HFF-Myc (cell line): Measurements from ENCODE around the gene TM2D3.

ENCODE experiments used
- DNase-seq: peaks from one replicate; pipeline ENCODE4 v3.0.0-alpha.2; 2011; ENCODE audit warnings: low read depth; ENCODE audit errors: extremely low read depth
- H3K4me3 ChIP-seq: replicated peaks from 2 replicates; pipeline ENCODE4 v1.5.1; 2011; ENCODE audit warnings: low read depth, mild to moderate bottlenecking, control low read depth, low read length
- TF ChIP-seq, protein P1 (sequence below): IDR thresholded peaks from 2 replicates; pipeline ENCODE4 v1.5.1; 2012; ENCODE audit warnings: mild to moderate bottlenecking, low read depth, low read length, control low read depth; ENCODE audit errors: missing control alignments

Gene TM2D3

DNA sequence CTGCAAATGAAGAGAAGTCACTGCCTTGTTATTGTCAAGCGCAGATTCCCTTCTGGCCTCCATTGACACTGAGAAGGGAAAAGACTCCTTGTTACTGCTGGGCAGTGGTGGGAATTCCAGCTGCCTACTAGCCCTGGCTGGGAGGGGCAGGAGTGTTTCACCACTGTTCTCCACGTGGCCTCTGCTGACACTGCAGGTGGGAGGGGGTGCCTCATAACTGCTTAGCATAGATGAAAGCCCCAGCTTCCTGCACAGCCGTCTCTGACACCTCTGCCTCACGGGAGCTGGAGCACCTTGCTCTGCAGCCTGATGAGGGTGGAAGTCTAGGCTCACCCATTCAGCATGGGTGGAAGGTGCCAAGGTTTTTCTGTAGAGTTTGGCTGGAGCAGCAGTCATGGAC lies 52.1 kb downstream of the TM2D3 start:
- no peak for DNase-seq
- no peak overlapping the region for H3K4me3 ChIP-seq
- TF ChIP-seq, protein P1, sequence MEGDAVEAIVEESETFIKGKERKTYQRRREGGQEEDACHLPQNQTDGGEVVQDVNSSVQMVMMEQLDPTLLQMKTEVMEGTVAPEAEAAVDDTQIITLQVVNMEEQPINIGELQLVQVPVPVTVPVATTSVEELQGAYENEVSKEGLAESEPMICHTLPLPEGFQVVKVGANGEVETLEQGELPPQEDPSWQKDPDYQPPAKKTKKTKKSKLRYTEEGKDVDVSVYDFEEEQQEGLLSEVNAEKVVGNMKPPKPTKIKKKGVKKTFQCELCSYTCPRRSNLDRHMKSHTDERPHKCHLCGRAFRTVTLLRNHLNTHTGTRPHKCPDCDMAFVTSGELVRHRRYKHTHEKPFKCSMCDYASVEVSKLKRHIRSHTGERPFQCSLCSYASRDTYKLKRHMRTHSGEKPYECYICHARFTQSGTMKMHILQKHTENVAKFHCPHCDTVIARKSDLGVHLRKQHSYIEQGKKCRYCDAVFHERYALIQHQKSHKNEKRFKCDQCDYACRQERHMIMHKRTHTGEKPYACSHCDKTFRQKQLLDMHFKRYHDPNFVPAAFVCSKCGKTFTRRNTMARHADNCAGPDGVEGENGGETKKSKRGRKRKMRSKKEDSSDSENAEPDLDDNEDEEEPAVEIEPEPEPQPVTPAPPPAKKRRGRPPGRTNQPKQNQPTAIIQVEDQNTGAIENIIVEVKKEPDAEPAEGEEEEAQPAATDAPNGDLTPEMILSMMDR, result no peak

DNA sequence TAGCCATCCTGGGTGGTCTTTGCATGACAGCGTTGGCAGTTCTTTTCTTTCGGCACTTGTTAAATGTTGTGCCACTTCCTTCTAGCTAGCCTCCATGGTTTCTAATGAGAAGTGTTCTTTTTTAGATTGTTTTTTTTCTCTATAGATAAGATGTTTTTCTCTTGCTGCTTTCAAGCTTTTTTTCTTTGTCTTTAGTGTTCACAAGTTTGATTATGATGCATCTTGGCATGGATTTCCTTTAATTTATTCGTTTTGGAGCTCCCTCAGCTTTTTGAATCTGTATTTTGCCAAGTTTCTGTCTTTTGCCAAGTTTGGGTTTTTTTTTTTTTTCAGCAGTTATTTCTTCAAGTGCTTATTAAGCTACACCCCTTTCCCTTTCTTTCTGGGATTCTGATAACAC lies 53.1 kb downstream of the TM2D3 start:
- TF ChIP-seq, protein P1, result no peak
- DNase-seq, result no peak
- no peak overlapping the region for H3K4me3 ChIP-seq

DNA sequence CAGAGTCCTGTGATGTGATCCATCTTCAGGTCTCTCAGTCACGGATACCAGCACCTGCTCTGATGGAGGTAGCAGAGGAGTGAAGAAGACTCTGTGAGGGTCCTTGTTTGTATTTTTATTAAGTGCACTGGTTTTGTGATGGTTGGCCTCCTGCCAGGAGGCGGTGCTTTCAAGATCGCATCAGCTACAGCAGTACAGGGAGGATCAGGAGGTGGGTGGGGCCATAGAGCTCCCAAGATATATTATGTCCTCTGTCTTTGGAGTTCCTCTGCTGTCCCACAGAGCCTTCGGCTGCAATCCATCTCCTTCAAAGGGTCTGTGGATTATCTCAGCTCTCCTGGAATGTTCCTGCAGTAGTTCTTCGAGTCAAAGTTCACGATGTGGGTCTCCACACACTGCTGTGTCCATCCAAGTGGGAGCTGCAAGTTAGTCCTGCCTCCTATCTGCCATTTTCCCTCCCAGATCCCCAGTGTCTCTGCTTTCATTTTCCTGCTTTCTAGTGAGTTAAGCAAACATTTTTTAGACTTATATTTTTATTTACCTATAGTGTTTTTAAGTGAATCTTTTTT lies 54.7 kb downstream of the TM2D3 start:
- DNase-seq, result no peak
- TF ChIP-seq, protein P1, result no peak
- no peak overlapping the region for H3K4me3 ChIP-seq

DNA sequence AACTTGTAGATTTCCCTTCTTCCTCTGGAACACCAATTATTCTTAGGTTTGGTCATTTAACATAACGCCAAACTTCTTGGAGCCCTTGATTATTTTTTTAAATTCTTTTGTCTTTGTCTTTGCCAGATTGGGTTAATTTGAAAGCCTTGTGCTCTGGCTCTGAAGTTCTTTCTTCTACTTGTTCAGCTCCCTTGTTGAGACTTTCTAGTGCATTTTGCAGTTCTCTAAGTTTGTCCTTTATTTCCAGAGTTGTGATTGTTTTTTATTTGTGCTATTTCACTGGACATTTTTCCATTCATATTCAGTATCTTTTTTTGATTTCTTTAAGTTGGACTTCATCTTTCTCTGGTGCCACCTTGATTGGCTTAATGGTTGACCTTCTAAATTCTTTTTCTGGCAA lies 55.5 kb downstream of the TM2D3 start:
- no peak overlapping the region for H3K4me3 ChIP-seq
- TF ChIP-seq, protein P1, result no peak
- no peak for DNase-seq
